ENCODE results near the gene INHBB. TPM values are rescaled to one million over a fixed set of nuclear protein-coding genes. Genes with fewer than 3 reads are reported as not detected.

INHBB gene
- total and polyA plus RNA-seq, 12 donors = 0.89 to 9.2 (median 3.5) TPM

DNA sequence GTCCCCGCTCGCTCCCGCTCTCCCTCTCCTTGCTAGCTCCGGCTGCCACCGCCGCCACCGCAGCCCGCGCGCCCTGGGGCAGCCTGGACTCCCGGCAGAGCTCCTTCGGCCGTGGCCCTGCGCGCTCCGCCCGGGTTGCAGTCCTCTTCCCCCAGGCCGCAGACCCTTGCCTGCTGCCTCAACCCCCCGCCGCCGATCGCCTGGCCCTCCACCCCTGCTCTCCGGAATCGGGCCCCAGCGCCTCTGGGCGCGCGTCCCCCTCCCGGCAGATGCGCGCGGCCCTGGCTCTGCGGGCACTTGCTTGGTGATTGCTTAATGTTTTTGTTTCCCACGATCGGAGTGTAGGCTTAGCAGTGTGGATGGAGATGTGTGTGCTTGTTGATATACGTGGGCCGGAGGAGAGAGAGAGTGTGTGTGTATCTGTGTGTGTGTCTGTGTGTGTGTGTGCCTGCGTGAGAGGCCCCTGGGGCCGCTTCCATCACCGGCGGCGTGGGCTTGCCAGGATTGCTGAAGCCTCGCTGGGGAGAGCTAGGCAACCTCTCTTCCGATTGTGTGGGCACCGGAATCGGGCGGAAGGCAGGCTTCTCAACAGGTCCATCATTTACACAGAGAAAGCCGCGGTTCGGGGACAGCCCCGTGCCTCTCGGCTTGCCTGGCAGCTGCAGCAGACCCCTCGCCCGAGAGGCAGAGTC, 877 bp downstream of the INHBB start:
- H3K4me3 ChIP-seq = peak overlapping the region in 9 of 10 donors; percentile 26 to 56 (median 47)
- H3K27me3 ChIP-seq = peaks cover 12 to 81% (median 60%) of the 10 kb centered on the region in 7 donors
- no peak for DNase-seq
- peaks cover 13 to 45% (median 36%) of the 10 kb centered on the region in 9 donors for H3K4me1 ChIP-seq
- no peaks in the 10 kb centered on the region for H3K9me3 ChIP-seq
- H3K36me3 ChIP-seq = no peaks in the 10 kb centered on the region
- intact Hi-C loops (cut with DNase I) = loop anchor here in 5 of 10 donors (5.0 to 10.0 kb wide), 7 partner anchors 155 to 738 kb away; no protein-coding TSS in a partner anchor
- H3K27ac ChIP-seq = peak overlapping the region in 3 of 10 donors; percentile 52 to 54 (median 52)
- peak in 3 of 8 donors; percentile 5 to 27 (median 7) for ATAC-seq
- TF ChIP-seq, protein P1, sequence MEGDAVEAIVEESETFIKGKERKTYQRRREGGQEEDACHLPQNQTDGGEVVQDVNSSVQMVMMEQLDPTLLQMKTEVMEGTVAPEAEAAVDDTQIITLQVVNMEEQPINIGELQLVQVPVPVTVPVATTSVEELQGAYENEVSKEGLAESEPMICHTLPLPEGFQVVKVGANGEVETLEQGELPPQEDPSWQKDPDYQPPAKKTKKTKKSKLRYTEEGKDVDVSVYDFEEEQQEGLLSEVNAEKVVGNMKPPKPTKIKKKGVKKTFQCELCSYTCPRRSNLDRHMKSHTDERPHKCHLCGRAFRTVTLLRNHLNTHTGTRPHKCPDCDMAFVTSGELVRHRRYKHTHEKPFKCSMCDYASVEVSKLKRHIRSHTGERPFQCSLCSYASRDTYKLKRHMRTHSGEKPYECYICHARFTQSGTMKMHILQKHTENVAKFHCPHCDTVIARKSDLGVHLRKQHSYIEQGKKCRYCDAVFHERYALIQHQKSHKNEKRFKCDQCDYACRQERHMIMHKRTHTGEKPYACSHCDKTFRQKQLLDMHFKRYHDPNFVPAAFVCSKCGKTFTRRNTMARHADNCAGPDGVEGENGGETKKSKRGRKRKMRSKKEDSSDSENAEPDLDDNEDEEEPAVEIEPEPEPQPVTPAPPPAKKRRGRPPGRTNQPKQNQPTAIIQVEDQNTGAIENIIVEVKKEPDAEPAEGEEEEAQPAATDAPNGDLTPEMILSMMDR (IDR thresholded peaks at IDR 0.05) = no peak
- 1 to 2% methylated on average over 51 to 54 of the region's 54 CpGs for WGBS, 2 donors

DNA sequence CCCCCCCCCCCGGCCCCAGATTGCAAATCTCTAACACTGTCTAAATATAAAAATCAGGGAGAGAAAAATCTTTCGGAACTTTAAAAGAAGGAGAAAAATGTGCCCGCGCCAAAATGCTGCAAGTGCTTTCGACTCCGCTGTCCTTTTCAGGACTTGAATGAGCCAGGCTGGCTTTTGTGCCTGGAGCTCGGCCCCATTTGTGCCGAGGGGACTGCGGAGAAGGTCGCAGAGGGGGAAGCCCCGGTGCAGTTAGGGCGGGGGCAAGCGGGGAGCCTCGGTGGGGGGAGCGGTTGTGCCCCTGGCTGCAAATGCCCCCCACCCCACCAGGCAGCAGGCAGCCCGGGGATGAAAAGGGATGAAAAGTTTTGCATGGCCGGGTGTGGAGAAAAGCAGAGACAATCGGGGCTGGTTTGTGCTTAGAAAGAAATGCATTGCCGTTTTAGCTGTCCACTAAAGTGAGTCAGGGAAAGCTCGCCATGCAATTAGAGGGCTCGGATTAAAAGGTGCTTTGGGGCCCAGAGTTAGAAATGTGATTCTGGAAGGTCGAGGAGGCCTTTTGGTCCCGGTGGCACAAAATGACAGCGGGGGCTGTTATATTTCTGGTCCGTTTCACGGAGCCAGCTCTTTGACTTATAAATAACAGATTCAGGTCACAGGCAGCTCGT, 1.6 kb downstream of the INHBB start:
- no peak for DNase-seq
- H3K27me3 ChIP-seq = peaks cover 12 to 74% (median 53%) of the 10 kb centered on the region in 7 donors
- H3K36me3 ChIP-seq = no peaks in the 10 kb centered on the region
- H3K27ac ChIP-seq = peak overlapping the region in 1 of 10 donors; percentile 54
- H3K4me1 ChIP-seq = peaks cover 13 to 45% (median 36%) of the 10 kb centered on the region in 9 donors
- intact Hi-C loops (cut with DNase I) = loop anchor here in 5 of 10 donors (5.0 to 10.0 kb wide), 7 partner anchors 155 to 737 kb away; no protein-coding TSS in a partner anchor
- no peaks in the 10 kb centered on the region for H3K9me3 ChIP-seq
- TF ChIP-seq, protein P1 (IDR thresholded peaks at IDR 0.05) = no peak
- WGBS, 2 donors = 8 to 13% methylated on average over 27 of the region's 27 CpGs
- H3K4me3 ChIP-seq = peak overlapping the region in 9 of 10 donors; percentile 26 to 56 (median 47)
- ATAC-seq = no peak

DNA sequence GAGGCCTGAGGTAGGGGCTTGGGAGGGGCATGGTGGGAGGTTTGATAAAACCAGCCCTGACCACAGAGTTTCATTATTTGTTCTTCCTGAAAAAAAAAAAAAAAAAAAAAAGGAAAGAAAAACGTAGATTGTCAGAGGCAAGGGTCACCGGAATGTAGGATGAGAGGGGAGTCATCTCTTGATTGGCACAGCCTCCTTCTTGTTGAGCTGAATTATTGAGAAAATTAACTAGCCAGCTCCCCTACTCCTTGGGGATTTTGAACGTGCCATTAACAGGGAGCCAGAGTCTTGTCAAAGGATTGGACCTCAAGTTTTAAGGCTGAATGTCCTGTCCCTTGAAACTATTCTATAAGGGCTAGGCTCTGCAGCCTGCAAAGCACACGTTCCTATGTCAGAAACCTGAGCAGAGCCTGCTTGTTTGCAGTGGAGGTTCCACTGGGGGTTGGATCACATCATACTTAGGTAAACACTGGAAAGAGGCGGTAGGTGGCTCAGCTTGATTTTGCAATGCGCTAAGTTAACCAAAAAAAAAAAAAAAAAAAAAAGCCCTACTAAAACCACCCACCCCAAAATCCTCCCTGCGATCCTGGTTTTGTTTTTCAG, 2.3 kb downstream of the INHBB start:
- DNase-seq (no peak), ATAC-seq (no peak)
- Histone ChIP-seq H3K27me3 (peaks cover 12 to 67% (median 45%) of the 10 kb centered on the region in 7 donors), H3K36me3 (no peaks in the 10 kb centered on the region), H3K4me3 (peak overlapping the region in 4 of 10 donors; percentile 46 to 56 (median 51)), H3K9me3 (no peaks in the 10 kb centered on the region), H3K4me1 (peaks cover 9 to 41% (median 32%) of the 10 kb centered on the region in 9 donors), H3K27ac (no peak overlapping the region)
- TF ChIP-seq, protein P1 (IDR thresholded peaks at IDR 0.05) = no peak
- 48 to 50% methylated on average over 7 of the region's 7 CpGs for WGBS, 2 donors
- intact Hi-C loops (cut with DNase I) = loop anchor here in 5 of 10 donors (5.0 to 10.0 kb wide), 7 partner anchors 154 to 737 kb away; no protein-coding TSS in a partner anchor

All from heart right ventricle (tissue), 16 donors.